Measurements from ENCODE around the gene CCR3.

CCR3 gene

GRCh38 chr3:46272028-46272451, 29.8 kb downstream of the CCR3 start:
- no peak for DNase-seq (ENCODE audit: low read depth, low spot score)

DNA sequence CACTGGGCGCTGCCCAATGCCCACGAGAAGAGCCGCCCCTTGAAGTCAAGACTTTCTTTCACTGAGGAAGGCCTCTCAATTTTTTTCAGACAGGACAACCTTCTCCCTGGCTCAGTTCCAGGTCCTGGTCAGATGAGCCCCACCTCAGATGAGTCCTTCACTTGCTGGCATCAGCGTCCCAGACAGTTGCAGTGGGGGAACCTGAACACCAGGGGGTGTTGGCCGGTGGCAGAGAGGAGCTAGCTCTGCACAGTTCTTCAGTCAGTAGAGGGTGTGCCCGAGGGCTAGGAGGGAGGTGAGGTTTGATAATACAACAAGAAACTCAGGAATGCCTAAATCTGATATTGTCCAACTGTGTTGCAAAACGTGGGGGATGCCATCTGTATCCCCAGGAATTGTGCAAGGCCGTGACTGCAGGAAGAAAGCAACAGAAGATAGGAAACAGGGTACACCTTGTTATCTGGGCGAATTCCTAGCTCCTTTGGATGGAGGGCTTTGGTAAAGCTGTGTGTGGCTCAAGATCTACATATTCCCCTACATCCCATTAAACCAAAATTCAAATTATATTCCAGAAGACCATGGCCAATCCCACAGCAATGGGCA, 34.3 kb downstream of the CCR3 start:
- DNase-seq (ENCODE audit: low read depth, low spot score), result no peak

DNA sequence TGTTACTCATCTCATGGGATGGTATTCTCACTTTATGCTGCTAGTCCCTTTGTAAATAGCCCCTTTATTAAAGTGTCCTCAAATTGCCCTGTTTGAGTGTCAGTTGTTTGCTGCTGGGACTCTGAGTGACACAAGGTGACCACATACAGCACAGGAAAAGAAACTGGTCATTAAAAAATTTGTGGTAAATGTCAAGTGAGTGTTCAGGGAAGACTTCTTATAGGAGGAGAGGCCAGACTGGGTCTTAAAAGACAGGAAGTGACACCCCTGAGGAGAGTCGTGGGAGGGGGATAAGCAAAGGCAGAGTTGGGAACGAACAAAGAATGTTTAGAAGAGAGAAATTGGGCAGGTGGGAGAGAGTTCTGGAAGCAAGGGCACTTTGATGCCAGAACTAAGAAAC, 35.2 kb downstream of the CCR3 start:
- no peak for DNase-seq (ENCODE audit: low read depth, low spot score)

GRCh38 chr3:46278816-46279672, 36.8 kb downstream of the CCR3 start:
- DNase-seq (ENCODE audit: low read depth, low spot score), result no peak

- DNase-seq (ENCODE audit: low read depth, low spot score), result no peak
These were observed 38.0 kb downstream of the CCR3 start for GRCh38 chr3:46280105-46280797.

- no peak for DNase-seq (ENCODE audit: low read depth, low spot score)
These were observed 39.3 kb downstream of the CCR3 start for GRCh38 chr3:46281551-46281950.

DNA sequence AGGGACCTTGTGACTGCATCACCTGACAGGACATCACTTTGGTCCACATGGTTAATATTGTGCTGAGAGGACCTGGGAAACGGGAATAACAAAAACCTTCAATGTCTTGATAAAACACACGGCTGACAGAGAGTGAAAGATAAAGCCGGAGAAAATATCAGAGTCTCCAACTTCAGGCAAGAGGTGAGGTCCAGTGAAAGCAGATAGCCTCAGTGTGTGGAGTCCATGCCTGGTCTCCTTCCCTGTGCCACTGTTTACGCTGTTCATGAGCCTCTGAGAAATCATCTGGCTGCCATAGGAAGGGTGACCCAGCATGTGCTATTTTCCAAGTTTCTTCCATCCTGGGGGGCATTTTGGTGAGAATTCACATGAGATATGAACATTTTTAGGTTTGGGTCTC, 39.8 kb downstream of the CCR3 start:
- no peak for DNase-seq (ENCODE audit: low read depth, low spot score)

DNA sequence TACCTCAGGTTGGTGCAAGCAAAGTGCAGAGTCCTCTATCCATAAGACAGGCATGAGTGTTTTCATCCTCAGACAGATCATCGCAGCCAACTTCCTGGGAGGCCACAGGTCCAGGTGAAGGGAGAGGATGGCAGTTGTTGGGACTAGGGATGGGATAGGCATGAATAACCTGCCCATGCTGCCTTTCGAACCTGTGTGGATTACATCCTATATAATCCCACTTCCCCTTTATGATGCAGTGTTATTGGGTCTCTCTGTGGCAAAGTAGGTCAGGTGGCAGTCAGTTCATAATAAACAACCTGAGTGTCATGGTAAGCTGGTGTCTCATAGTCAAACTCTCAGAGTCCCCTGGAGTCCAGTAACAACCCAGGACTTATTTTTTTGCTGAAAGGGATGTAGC, 40.4 kb downstream of the CCR3 start:
- DNase-seq (ENCODE audit: low read depth, low spot score), result no peak

DNA sequence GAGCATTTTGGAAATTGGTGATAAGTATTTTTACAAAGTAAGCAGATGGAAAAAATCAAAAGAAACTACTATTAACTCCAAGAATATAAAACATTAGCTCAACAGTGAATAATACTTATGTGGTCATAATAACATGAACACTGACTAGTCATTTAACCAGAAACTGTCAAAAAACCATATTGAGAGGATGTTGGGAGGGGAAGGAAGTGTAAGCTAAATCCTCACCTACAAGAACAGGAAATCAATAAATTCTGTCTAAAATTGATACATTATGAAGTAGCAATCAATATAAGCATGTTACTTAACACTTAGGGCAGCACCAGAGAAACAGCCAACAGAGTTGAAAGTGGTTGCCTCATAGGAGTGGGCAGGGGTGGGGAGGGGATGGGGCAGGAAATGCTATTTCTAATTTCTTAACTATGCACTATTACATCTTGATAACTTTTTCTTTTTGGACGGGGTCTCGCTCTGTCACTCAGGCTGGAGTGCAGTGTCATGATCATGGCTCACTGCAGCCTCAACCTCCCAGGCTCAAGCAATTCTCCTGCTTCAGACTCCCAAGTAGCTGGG, 41.7 kb downstream of the CCR3 start:
- DNase-seq (ENCODE audit: low read depth, low spot score), result no peak

DNA sequence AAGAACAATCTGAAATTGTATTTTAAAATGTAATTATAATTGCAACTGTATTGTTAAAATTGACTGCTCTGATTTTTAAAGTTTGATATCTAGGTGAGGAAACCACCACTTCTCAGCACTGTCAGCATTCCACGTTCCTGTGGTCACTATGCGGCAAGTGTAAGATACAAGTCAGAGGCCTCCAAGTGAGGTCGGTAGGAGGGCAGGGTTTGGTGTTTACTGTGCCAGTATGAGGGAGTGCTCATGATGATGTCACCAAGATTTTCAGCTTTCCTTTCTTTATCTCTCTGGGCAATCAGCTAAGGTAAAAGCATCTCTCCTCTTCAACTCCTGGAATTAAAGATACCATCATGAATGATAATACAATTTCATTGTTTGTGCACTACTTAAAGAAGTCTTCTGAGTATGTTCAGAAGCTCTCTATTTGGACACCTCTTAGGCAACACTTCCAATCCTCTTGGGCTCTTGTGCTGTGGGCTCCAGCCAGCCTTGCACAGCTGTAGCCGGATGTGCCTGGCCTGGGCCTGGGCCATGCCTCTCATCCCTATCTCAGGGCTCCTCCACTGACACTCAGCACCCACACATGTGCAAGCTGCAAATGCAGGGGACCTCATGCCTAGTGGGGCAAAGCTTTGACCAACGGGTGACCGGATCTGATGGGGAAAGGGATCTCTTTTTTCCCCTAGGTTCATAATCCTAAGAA, 42.9 kb downstream of the CCR3 start:
- no peak for DNase-seq (ENCODE audit: low read depth, low spot score)

DNA sequence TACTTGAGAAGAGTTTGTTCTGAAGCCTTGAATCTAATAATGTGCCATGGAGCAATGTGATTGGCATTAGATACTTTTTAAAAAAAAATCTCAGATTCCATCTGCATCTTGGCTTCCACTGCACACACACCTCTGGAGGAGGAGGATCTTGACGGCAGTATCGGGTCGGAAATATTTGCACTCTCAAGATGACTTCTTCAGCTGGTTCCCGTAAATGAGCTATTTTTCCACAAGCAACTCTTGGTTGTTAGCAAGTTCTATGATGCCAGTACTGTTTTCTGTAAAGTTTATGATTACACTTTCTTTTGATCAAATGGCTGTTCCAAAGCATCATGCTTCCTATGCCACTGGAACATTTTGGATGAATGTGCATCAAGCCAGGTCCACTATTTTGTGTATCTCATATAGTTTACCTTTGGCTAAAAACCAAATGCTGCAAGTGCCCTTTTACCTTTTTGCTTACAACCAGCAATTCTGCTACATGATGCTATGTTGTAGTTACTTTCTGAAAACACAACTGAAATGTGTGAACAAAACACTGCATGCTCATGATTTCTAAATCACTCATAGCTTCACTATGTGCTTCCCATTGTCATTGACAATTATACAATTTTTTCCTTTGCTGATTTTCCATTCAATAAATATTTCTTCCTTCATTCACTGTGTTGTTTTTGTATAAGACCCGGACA, 43.8 kb downstream of the CCR3 start:
- DNase-seq (ENCODE audit: low read depth, low spot score), result no peak

DNA sequence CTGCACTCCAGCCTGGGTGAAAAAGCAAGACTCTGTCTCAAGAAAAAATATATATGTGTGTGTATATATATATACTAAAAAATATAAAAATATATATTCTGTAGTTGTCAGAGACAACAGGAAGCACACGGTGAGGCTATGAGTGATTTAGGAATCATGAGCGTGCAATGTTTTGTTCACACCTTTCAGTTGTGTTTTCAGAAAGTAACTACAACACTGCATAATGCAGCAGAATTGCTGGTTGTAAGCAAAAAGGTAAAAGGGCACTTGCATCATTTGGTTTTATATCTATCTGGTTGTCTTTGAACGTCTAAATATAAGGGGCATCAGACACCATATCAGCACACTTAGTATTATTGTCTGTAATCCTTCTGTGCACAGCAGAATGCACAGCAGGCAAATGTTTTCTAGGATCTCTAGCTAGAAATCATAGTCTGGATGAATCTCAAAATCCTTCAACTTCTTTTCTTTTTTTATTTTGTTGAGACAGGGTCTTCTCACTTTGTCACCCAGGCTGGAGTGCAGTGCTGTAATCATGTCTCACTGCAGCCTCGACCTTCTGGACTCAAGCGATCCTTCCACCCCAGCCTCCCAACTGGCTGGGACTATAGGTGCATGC, 44.8 kb downstream of the CCR3 start:
- no peak for DNase-seq (ENCODE audit: low read depth, low spot score)

GRCh38 chr3:46289551-46289950, 47.3 kb downstream of the CCR3 start:
- no peak for DNase-seq (ENCODE audit: low read depth, low spot score)

DNA sequence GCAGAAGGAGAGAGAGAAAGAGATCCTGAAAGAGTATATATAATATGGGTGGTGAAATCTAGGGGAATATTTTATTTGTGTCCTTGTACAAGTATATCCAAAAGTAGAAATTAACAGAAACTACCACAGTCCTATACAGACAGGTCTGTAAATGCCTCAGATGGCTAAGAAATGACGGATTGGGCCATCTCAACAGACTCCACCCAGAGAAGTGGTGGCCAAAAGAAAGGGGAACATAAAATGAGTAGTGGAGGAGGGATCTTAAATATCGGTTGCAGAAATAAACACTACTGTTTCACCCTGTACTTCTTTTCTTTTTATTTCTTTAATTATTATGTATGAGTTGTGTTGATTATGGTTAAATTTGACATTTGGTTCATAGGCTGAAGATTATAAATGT, 47.7 kb downstream of the CCR3 start:
- DNase-seq (ENCODE audit: low read depth, low spot score), result no peak

GRCh38 chr3:46291046-46291445, 48.8 kb downstream of the CCR3 start:
- no peak for DNase-seq (ENCODE audit: low read depth, low spot score)

- no peak for DNase-seq (ENCODE audit: low read depth, low spot score)
These were observed 50.9 kb downstream of the CCR3 start for GRCh38 chr3:46293035-46293724.

- no peak for DNase-seq (ENCODE audit: low read depth, low spot score)
These were observed 52.0 kb downstream of the CCR3 start for GRCh38 chr3:46293991-46294833.

GRCh38 chr3:46296826-46297225, 54.6 kb downstream of the CCR3 start:
- no peak for DNase-seq (ENCODE audit: low read depth, low spot score)

All from iPS DF 19.7 (cell line).